Vagina (tissue), 2 donors: ENCODE data around the gene TSSK6. TPM values are rescaled to one million over a fixed set of nuclear protein-coding genes. Genes with fewer than 3 reads are reported as not detected.

Source experiments
- DNase-seq, 2 donors: peaks; one replicate each; pipeline ENCODE4 v3.0.0-alpha.2; 2017; ENCODE audit errors: extremely low spot score in 2 of 2
- H3K27ac ChIP-seq: fragments of 200-600 bp; sonication (generic); one replicate; pipeline ENCODE4 v1.5.1; 2019
- H3K27me3 ChIP-seq: fragments of 200-600 bp; sonication (generic); one replicate; pipeline ENCODE4 v1.5.1; 2019
- H3K36me3 ChIP-seq, 2 donors: fragments of 200-600 bp; sonication (generic); one replicate each; pipeline ENCODE4 v1.5.1; 2017 to 2019
- H3K4me1 ChIP-seq: fragments of 200-600 bp; sonication (generic); one replicate; pipeline ENCODE4 v1.5.1; 2019
- H3K4me3 ChIP-seq, 2 donors: fragments of 200-600 bp; sonication (generic); 1 replicate in 1 of 2; 2 replicates in 1 of 2; pipeline ENCODE4 v1.5.1; 2016 to 2019
- H3K9me3 ChIP-seq: fragments of 200-600 bp; sonication (generic); one replicate; pipeline ENCODE4 v1.5.1; 2019
- POLR2A ChIP-seq, 2 donors: fragments of 450-650 bp; IDR thresholded peaks; one replicate each; pipeline ENCODE4 v1.6.1; 2017; ENCODE audit warnings: antibody characterized with exemption in 2 of 2, mild to moderate bottlenecking in 2 of 2, moderate library complexity in 2 of 2
- POLR2AphosphoS5 ChIP-seq, 2 donors: sonication (generic); formaldehyde crosslinking; IDR thresholded peaks; one replicate each; pipeline ENCODE4 v1.9.0; 2017; ENCODE audit warnings: antibody characterized with exemption in 2 of 2, mild to moderate bottlenecking in 2 of 2, low read depth in 1 of 2; ENCODE audit not compliant: insufficient read depth in 1 of 2
- intact Hi-C: fragments of 100-400 bp; cut with DNase I; formaldehyde crosslinking; loops from one replicate; pipeline ENCODE4 v1.15.1; 2023
- total RNA-seq: library from RNA; depleted of rRNA; stranded (reverse); fragments of >200 nt; gene quantifications from one replicate; pipeline ENCODE4 v1.2.3, GENCODE V29; 2016
- TF ChIP-seq, protein P1 (sequence below), 3 experiments: fragments of 450-650 bp in 2 of 3; fragments of 200-600 bp in 1 of 3; sonication (generic) in 1 of 3; IDR thresholded peaks; one replicate each; pipeline ENCODE4 v1.5.1; 2017 to 2019; ENCODE audit warnings: antibody characterized with exemption in 3 of 3, mild to moderate bottlenecking in 2 of 3, moderate library complexity in 2 of 3

TSSK6 gene
- total RNA-seq, 1 donor from 2014 or later, result 0.98 TPM

DNA sequence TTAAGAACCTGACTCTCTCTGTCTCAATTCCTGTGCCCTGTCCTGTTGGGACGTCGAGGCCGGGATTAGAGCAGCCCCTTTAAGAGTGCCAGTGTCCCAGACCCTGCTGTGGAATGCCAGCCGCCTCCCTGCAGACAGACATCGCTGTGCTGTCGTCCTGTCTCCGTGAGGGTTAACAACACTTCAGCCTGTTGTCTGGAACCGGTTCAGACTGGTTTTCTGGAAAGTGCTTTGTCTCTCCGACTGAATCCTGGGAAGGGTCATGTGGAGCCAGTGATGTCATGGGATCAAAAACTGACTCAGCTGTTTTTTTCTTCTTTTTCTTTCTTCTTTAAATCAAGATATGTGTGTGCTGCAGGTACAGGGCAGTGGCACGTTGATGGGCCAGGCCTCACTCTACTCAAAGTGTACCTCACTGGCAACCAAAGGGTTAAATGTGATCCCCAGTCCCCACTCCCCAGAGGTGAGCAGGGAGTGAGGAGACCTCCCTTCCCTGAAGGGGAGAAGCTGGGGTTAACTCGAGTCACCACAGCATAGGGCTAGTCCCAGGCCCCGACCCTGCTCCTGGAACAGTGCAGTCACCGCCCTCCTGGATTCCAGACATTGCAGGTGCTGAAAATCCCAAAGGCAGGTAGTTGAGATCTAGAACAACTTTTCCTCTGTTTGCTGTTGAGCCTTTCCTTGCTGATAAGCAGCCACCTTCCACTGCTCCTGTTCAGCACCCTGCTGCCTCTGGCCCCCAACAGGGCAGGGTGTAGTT lies 50.8 kb downstream of the TSSK6 start:
- peaks cover 10% of the 10 kb centered on the region for H3K9me3 ChIP-seq
- intact Hi-C loops, result no loop called here
- peak overlapping the region; percentile 13 to 17 for H3K4me3 ChIP-seq
- H3K27me3 ChIP-seq, result no peaks in the 10 kb centered on the region
- peak in 1 of 2 donors; percentile 54 for TF ChIP-seq POLR2AphosphoS5 (IDR thresholded peaks at IDR 0.05; ENCODE audit: insufficient read depth in 1 of 2, low read depth in 1 of 2)
- TF ChIP-seq, protein P1, sequence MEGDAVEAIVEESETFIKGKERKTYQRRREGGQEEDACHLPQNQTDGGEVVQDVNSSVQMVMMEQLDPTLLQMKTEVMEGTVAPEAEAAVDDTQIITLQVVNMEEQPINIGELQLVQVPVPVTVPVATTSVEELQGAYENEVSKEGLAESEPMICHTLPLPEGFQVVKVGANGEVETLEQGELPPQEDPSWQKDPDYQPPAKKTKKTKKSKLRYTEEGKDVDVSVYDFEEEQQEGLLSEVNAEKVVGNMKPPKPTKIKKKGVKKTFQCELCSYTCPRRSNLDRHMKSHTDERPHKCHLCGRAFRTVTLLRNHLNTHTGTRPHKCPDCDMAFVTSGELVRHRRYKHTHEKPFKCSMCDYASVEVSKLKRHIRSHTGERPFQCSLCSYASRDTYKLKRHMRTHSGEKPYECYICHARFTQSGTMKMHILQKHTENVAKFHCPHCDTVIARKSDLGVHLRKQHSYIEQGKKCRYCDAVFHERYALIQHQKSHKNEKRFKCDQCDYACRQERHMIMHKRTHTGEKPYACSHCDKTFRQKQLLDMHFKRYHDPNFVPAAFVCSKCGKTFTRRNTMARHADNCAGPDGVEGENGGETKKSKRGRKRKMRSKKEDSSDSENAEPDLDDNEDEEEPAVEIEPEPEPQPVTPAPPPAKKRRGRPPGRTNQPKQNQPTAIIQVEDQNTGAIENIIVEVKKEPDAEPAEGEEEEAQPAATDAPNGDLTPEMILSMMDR (IDR thresholded peaks at IDR 0.05), result no peak
- no peak for TF ChIP-seq POLR2A (IDR thresholded peaks at IDR 0.05)
- DNase-seq, result no peak
- H3K4me1 ChIP-seq, result peaks cover 55% of the 10 kb centered on the region
- H3K27ac ChIP-seq, result peak overlapping the region; percentile 74
- H3K36me3 ChIP-seq, result peaks cover 0 to 33% of the 10 kb centered on the region in 2 donors

Other genes starting within 250 kb of the TSSK6 start
- gene TM6SF2, start 242.2 kb downstream of the TSSK6 start, total RNA-seq, result not detected
- 25.5 TPM for gene SUGP1, start 195.0 kb downstream of the TSSK6 start, total RNA-seq
- 55.2 TPM for gene MAU2, start 194.7 kb downstream of the TSSK6 start, total RNA-seq
- 49.6 TPM for gene GATAD2A, start 109.9 kb downstream of the TSSK6 start, total RNA-seq
- gene NDUFA13, start 677 bp upstream of the TSSK6 start, total RNA-seq, result 47.9 TPM
- gene YJEFN3, start 13.4 kb upstream of the TSSK6 start, total RNA-seq, result 2.5 TPM
- gene CILP2, start 22.7 kb upstream of the TSSK6 start, total RNA-seq, result 0.98 TPM
- gene PBX4, start 103.1 kb upstream of the TSSK6 start, total RNA-seq, result 5.2 TPM
- gene LPAR2, start 112.7 kb upstream of the TSSK6 start, total RNA-seq, result 15.2 TPM
- gene GMIP, start 128.1 kb upstream of the TSSK6 start, total RNA-seq, result 12.3 TPM
- 114 TPM for gene ATP13A1, start 148.1 kb upstream of the TSSK6 start, total RNA-seq
- gene ZNF101, start 153.3 kb upstream of the TSSK6 start, total RNA-seq, result 6.9 TPM
- gene ZNF14, start 217.6 kb upstream of the TSSK6 start, total RNA-seq, result 5.4 TPM